K562 (cell line): ENCODE measurements around the gene CCL24. TPM values are rescaled to one million over a fixed set of nuclear protein-coding genes. Genes with fewer than 3 reads are reported as not detected.

Source experiments
- BRD9 ChIP-seq: fragments of 450-650 bp; IDR thresholded peaks from 2 replicates; pipeline ENCODE4 v1.6.1; 2018; ENCODE audit warnings: low read depth; ENCODE audit not compliant: partially characterized antibody
- PRMT5 ChIP-seq: sonication (generic); formaldehyde crosslinking; IDR thresholded peaks from 2 replicates; pipeline ENCODE4 v1.5.0; 2020; ENCODE audit warnings: missing genetic modification reagents
- PTBP1 ChIP-seq: fragments of 200-400 bp; formaldehyde crosslinking; IDR thresholded peaks from 2 replicates; pipeline ENCODE4 v1.6.1; 2017; ENCODE audit warnings: low read depth, low read length
- REST ChIP-seq, 2 experiments: fragments of 450-650 bp; formaldehyde crosslinking in 1 of 2; IDR thresholded peaks; 2 replicates each; pipeline versions ENCODE4 v1.4.0 to v1.6.1; 2014 to 2020; ENCODE audit warnings: mild to moderate bottlenecking in 2 of 2, borderline replicate concordance in 1 of 2, low read depth in 1 of 2
- SMAD3 ChIP-seq: fragments of 450-650 bp; formaldehyde crosslinking; conservative IDR thresholded peaks from 2 replicates; pipeline ENCODE4 v1.4.0; 2020; ENCODE audit warnings: mild to moderate bottlenecking
- TARDBP ChIP-seq: fragments of 450-650 bp; IDR thresholded peaks from 2 replicates; pipeline ENCODE4 v1.6.1; 2016
- THRAP3 ChIP-seq: fragments of 450-650 bp; IDR thresholded peaks from 2 replicates; pipeline ENCODE4 v1.6.1; 2016; ENCODE audit warnings: mild to moderate bottlenecking, inconsistent platforms, borderline replicate concordance
- ZNF165 ChIP-seq: fragments of 250-450 bp; sonication (Bioruptor Pico); IDR thresholded peaks from 2 replicates; pipeline ENCODE4 v1.4.0; 2020; ENCODE audit warnings: borderline replicate concordance
- ZNF695 ChIP-seq: fragments of 450-650 bp; formaldehyde crosslinking; IDR thresholded peaks from 2 replicates; pipeline ENCODE4 v1.4.0; 2020; ENCODE audit warnings: mild to moderate bottlenecking, moderate library complexity
- polyA plus RNA-seq, 8 experiments: library from polyadenylated mRNA; depleted of rRNA in 4 of 8; stranded (reverse) in 5 of 8; unstranded in 3 of 8; fragments of >200 nt; fragmentation: Nextera tagmentation in 2 of 8; fragmentation: Illumina TruSeq in 1 of 8; extraction: Ambion mirVana in 2 of 8; extraction: Trizol in 1 of 8; gene quantifications; 2 replicates each; pipeline versions ENCODE4 v1.2.1 to v1.2.3, GENCODE V29; 2011 to 2014; ENCODE audit warnings: inconsistent platforms in 1 of 8, missing spikeins in 1 of 8
- total RNA-seq, 7 experiments: library from RNA; depleted of rRNA in 6 of 7; stranded (reverse); fragments of >200 nt in 6 of 7; fragmentation: Illumina TruSeq in 2 of 7; extraction: Trizol in 2 of 7; gene quantifications; 2 replicates each; pipeline versions ENCODE4 v1.2.1 to v1.2.3, GENCODE V29; 2011 to 2021; ENCODE audit warnings: low replicate concordance in 1 of 7
- TF ChIP-seq, protein P1 (sequence below): fragments of 150-350 bp; IDR thresholded peaks from 2 replicates; pipeline ENCODE4 v1.6.1; 2014; ENCODE audit warnings: low read depth, mild to moderate bottlenecking, low read length, borderline replicate concordance
- TF ChIP-seq, protein P2 (sequence below): sonication (generic); formaldehyde crosslinking; IDR thresholded peaks from 2 replicates; pipeline ENCODE4 v1.9.0; 2022; ENCODE audit warnings: mild to moderate bottlenecking, missing genetic modification reagents
- TF ChIP-seq, protein P3 (sequence below): fragments of 250-450 bp; sonication (Bioruptor Pico); IDR thresholded peaks from 2 replicates; pipeline ENCODE4 v1.8.0; 2022; ENCODE audit warnings: inconsistent platforms, mild to moderate bottlenecking, moderate library complexity, borderline replicate concordance

The CCL24 gene
- total and polyA plus RNA-seq, 9 of the 15 experiments (the other 6 are each of a cell fraction or from before 2014, with no cell fraction given): 0.45 to 3.6 (median 0.95) TPM; not detected in 1

DNA sequence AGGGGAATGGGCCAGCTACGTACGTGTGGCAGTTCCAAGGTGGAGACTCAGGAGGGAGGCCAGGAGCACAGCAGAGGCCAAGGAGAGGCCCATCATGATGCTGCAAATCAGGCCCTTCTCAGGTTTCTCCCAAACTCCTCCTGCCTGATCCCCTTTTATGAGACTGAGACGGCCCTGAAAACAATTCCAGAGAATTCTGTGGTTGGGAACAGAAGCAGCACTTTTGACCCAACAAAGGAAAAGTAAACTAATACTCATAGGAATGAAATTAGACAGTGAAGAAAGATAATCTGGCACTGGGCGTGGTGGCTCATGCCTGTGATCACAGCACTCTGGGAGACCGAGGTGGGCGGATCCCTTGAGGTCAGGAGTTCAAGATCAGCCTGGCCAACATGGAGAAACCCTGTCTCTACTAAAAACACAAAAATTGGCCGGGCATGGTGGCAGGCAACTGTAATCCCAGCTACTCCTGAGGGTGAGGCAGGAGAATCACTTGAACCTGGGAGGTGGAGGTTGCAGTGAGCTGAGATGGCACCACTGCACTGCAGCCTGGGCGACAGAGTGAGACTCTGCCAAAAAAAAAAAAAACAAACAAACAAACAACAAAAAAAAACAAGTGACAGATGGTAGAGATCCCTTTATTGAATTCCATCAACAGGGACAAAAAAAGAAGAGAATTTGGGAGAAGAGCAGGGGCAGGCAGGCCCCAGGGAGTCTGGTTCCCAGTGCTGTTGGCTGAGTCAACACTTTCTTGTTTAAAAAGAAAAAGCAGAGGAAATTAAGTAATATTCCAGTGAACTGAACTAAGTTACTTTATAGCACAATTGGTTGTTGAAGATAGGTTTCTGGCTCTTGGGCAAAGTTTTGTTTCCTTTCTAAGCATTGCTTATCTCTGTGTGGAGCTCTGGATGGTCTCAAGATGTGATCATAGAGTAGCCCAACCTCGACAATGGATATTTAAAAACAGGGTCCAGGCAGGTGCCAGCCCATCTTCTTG, 41.2 kb downstream of the CCL24 start, which contains the start of gene CCL26 (continued):
- peak; percentile 31 for TF ChIP-seq BRD9
- TF ChIP-seq SMAD3 (CRISPR knock-in tag): no peak
- TF ChIP-seq PRMT5 (CRISPR knock-in tag): no peak
- TF ChIP-seq, protein P1, sequence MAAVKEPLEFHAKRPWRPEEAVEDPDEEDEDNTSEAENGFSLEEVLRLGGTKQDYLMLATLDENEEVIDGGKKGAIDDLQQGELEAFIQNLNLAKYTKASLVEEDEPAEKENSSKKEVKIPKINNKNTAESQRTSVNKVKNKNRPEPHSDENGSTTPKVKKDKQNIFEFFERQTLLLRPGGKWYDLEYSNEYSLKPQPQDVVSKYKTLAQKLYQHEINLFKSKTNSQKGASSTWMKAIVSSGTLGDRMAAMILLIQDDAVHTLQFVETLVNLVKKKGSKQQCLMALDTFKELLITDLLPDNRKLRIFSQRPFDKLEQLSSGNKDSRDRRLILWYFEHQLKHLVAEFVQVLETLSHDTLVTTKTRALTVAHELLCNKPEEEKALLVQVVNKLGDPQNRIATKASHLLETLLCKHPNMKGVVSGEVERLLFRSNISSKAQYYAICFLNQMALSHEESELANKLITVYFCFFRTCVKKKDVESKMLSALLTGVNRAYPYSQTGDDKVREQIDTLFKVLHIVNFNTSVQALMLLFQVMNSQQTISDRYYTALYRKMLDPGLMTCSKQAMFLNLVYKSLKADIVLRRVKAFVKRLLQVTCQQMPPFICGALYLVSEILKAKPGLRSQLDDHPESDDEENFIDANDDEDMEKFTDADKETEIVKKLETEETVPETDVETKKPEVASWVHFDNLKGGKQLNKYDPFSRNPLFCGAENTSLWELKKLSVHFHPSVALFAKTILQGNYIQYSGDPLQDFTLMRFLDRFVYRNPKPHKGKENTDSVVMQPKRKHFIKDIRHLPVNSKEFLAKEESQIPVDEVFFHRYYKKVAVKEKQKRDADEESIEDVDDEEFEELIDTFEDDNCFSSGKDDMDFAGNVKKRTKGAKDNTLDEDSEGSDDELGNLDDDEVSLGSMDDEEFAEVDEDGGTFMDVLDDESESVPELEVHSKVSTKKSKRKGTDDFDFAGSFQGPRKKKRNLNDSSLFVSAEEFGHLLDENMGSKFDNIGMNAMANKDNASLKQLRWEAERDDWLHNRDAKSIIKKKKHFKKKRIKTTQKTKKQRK: no peak
- no peak for TF ChIP-seq REST (IDR thresholded peaks at IDR 0.05; ENCODE audit: borderline replicate concordance)
- TF ChIP-seq REST (CRISPR knock-in tag; IDR thresholded peaks at IDR 0.05; ENCODE audit: low read depth): no peak
- TF ChIP-seq PTBP1: peak; percentile 85; the same call in 1 of the 2 replicates
- TF ChIP-seq, protein P2, sequence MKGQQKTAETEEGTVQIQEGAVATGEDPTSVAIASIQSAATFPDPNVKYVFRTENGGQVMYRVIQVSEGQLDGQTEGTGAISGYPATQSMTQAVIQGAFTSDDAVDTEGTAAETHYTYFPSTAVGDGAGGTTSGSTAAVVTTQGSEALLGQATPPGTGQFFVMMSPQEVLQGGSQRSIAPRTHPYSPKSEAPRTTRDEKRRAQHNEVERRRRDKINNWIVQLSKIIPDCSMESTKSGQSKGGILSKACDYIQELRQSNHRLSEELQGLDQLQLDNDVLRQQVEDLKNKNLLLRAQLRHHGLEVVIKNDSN (CRISPR knock-in tag): no peak
- no peak for TF ChIP-seq ZNF695 (CRISPR knock-in tag)
- TF ChIP-seq TARDBP: no peak
- TF ChIP-seq, protein P3, sequence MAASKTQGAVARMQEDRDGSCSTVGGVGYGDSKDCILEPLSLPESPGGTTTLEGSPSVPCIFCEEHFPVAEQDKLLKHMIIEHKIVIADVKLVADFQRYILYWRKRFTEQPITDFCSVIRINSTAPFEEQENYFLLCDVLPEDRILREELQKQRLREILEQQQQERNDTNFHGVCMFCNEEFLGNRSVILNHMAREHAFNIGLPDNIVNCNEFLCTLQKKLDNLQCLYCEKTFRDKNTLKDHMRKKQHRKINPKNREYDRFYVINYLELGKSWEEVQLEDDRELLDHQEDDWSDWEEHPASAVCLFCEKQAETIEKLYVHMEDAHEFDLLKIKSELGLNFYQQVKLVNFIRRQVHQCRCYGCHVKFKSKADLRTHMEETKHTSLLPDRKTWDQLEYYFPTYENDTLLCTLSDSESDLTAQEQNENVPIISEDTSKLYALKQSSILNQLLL: no peak
- TF ChIP-seq THRAP3: no peak
- TF ChIP-seq ZNF165 (CRISPR knock-in tag): no peak
